GM23338 (cell line): Measurements from ENCODE around the gene OTULINL.

Experiments used
- CTCF ChIP-seq, 2 experiments: fragments of 200-600 bp in 1 of 2; sonication (generic) in 1 of 2; conservative IDR thresholded peaks; 2 replicates each; pipeline versions ENCODE4 v1.5.1 to v1.6.1; 2016 to 2017; ENCODE audit warnings: antibody characterized with exemption in 2 of 2, low read depth in 2 of 2, mild to moderate bottlenecking in 2 of 2, moderate library complexity in 1 of 2
- EZH2 ChIP-seq: fragments of 200-600 bp; sonication (generic); IDR thresholded peaks from one replicate; pipeline ENCODE4 v1.8.0; 2017; ENCODE audit warnings: antibody characterized with exemption, mild to moderate bottlenecking, low read depth; ENCODE audit not compliant: unreplicated experiment
- POLR2AphosphoS5 ChIP-seq: IDR thresholded peaks from 2 replicates; pipeline ENCODE4 v1.6.1; 2016; ENCODE audit warnings: antibody characterized with exemption, low read depth
- STAT1 ChIP-seq: IDR thresholded peaks from one replicate; pipeline ENCODE4 v1.6.1; 2016; ENCODE audit warnings: antibody characterized with exemption; ENCODE audit not compliant: unreplicated experiment
- ZNF114 ChIP-seq: fragments of 250-450 bp; sonication (Bioruptor Pico); IDR thresholded peaks from 2 replicates; pipeline ENCODE4 v1.5.0; 2020; ENCODE audit warnings: mild to moderate bottlenecking, moderate library complexity

- TF ChIP-seq CTCF (conservative IDR thresholded peaks at IDR 0.05; ENCODE audit: low read depth in 2 of 2) (no peak), POLR2AphosphoS5 (no peak), EZH2 (no peak), ZNF114 (CRISPR knock-in tag) (no peak), STAT1 (no peak)
Measured at GRCh38 chr5:14556015-14556414, 25.6 kb upstream of the OTULINL start.
